WTC11 (cell line): Measurements from ENCODE around the gene UTP4. TPM values are rescaled to one million over a fixed set of nuclear protein-coding genes. Genes with fewer than 3 reads are reported as not detected.

ENCODE experiments used
- ATAC-seq: fragments of 200-7000 bp; cut with Tn5 transposase; 2 replicates; pipeline ENCODE4 v1.10.0; 2021; ENCODE audit warnings: mild to moderate bottlenecking, moderate library complexity
- CTCF ChIA-PET: fragments of 300-600 bp; sonication (Branson Sonifier 250); formaldehyde crosslinking; loops from one replicate; lab custom pipeline; 2021; ENCODE audit warnings: antibody characterized with exemption; lab: Charles Lee
- POLR2A ChIA-PET: fragments of 350-600 bp; sonication (Branson Sonifier 250); formaldehyde crosslinking; loops from one replicate; lab custom pipeline; 2021; ENCODE audit warnings: antibody characterized with exemption; lab: Charles Lee
- DNase-seq: peaks from one replicate; pipeline ENCODE4 v3.0.0; 2021; ENCODE audit warnings: low spot score
- H3K27ac Mint-ChIP-seq: 2 replicates; pipeline ENCODE4 v1.8.0; 2021; ENCODE audit warnings: mixed read lengths
- H3K27me3 Mint-ChIP-seq: 2 replicates; pipeline ENCODE4 v1.8.0; 2021; ENCODE audit warnings: low read depth, mild to moderate bottlenecking, moderate library complexity, mixed read lengths
- H3K36me3 Mint-ChIP-seq: 2 replicates; pipeline ENCODE4 v1.8.0; 2021; ENCODE audit warnings: mixed read lengths
- H3K4me1 Mint-ChIP-seq: 2 replicates; pipeline ENCODE4 v1.8.0; 2022; ENCODE audit warnings: mixed read lengths
- H3K4me3 Mint-ChIP-seq: 2 replicates; pipeline ENCODE4 v1.8.0; 2021; ENCODE audit warnings: mild to moderate bottlenecking, moderate library complexity, mixed read lengths
- H3K9me3 Mint-ChIP-seq: 2 replicates; pipeline ENCODE4 v1.8.0; 2021; ENCODE audit warnings: mixed read lengths
- E2F4 ChIP-seq: sonication (generic); formaldehyde crosslinking; IDR thresholded peaks from 2 replicates; pipeline ENCODE4 v1.8.1; 2022; ENCODE audit warnings: low read depth, mild to moderate bottlenecking, moderate library complexity, missing genetic modification reagents, borderline replicate concordance
- ETV6 ChIP-seq: sonication (generic); formaldehyde crosslinking; IDR thresholded peaks from 2 replicates; pipeline ENCODE4 v1.8.1; 2022; ENCODE audit warnings: mild to moderate bottlenecking, missing genetic modification reagents
- FOXJ3 ChIP-seq: sonication (generic); formaldehyde crosslinking; IDR thresholded peaks from 2 replicates; pipeline ENCODE4 v1.9.0; 2021; ENCODE audit warnings: missing genetic modification reagents, mild to moderate bottlenecking, borderline replicate concordance
- GABPB1 ChIP-seq: sonication (generic); formaldehyde crosslinking; IDR thresholded peaks from 2 replicates; pipeline ENCODE4 v1.8.1; 2023; ENCODE audit warnings: mild to moderate bottlenecking, missing genetic modification reagents
- HMGA2 ChIP-seq: fragments of 250-450 bp; sonication (Bioruptor Pico); IDR thresholded peaks from 2 replicates; pipeline ENCODE4 v1.4.0; 2021; ENCODE audit warnings: mild to moderate bottlenecking, moderate library complexity
- IRF1 ChIP-seq: sonication (generic); formaldehyde crosslinking; IDR thresholded peaks from 2 replicates; pipeline ENCODE4 v1.8.0; 2023; ENCODE audit warnings: missing genetic modification reagents
- JUN ChIP-seq: sonication (generic); formaldehyde crosslinking; IDR thresholded peaks from 2 replicates; pipeline ENCODE4 v1.8.0; 2023; ENCODE audit warnings: mild to moderate bottlenecking, missing genetic modification reagents
- MXD4 ChIP-seq: fragments of 250-450 bp; sonication (Bioruptor Pico); IDR thresholded peaks from 2 replicates; pipeline ENCODE4 v1.8.0; 2021; ENCODE audit warnings: mild to moderate bottlenecking, moderate library complexity, borderline replicate concordance
- NFATC4 ChIP-seq: fragments of 250-450 bp; sonication (Bioruptor Pico); IDR thresholded peaks from 2 replicates; pipeline ENCODE4 v1.9.0; 2021; ENCODE audit warnings: mild to moderate bottlenecking
- NFE2L1 ChIP-seq: sonication (generic); formaldehyde crosslinking; IDR thresholded peaks from 2 replicates; pipeline ENCODE4 v1.8.1; 2023; ENCODE audit warnings: missing genetic modification reagents
- NR2C2 ChIP-seq: sonication (generic); formaldehyde crosslinking; IDR thresholded peaks from 2 replicates; pipeline ENCODE4 v1.8.0; 2022; ENCODE audit warnings: mild to moderate bottlenecking, missing genetic modification reagents
- RORB ChIP-seq: fragments of 250-450 bp; sonication (Bioruptor Pico); IDR thresholded peaks from 2 replicates; pipeline ENCODE4 v1.9.0; 2021; ENCODE audit warnings: mild to moderate bottlenecking
- SP1 ChIP-seq: sonication (generic); formaldehyde crosslinking; conservative IDR thresholded peaks from 2 replicates; pipeline ENCODE4 v1.8.1; 2022; ENCODE audit warnings: missing genetic modification reagents
- TEAD1 ChIP-seq: sonication (generic); formaldehyde crosslinking; IDR thresholded peaks from 2 replicates; pipeline ENCODE4 v1.8.0; 2022; ENCODE audit warnings: mild to moderate bottlenecking, missing genetic modification reagents
- TEAD4 ChIP-seq: sonication (generic); formaldehyde crosslinking; IDR thresholded peaks from 2 replicates; pipeline ENCODE4 v1.8.0; 2022; ENCODE audit warnings: mild to moderate bottlenecking, missing genetic modification reagents
- TP53 ChIP-seq: sonication (generic); formaldehyde crosslinking; IDR thresholded peaks from 2 replicates; pipeline ENCODE4 v1.8.1; 2023; ENCODE audit warnings: mild to moderate bottlenecking, missing genetic modification reagents
- USF2 ChIP-seq: sonication (generic); formaldehyde crosslinking; IDR thresholded peaks from 2 replicates; pipeline ENCODE4 v1.8.1; 2023; ENCODE audit warnings: mild to moderate bottlenecking, missing genetic modification reagents, moderate library complexity
- ZBTB21 ChIP-seq: sonication (generic); formaldehyde crosslinking; IDR thresholded peaks from 2 replicates; pipeline ENCODE4 v1.8.1; 2023; ENCODE audit warnings: mild to moderate bottlenecking, missing genetic modification reagents, borderline replicate concordance
- ZMAT4 ChIP-seq: fragments of 250-450 bp; sonication (Bioruptor Pico); IDR thresholded peaks from 2 replicates; pipeline ENCODE4 v1.9.0; 2021; ENCODE audit warnings: mild to moderate bottlenecking
- ZNF121 ChIP-seq: sonication (generic); formaldehyde crosslinking; IDR thresholded peaks from 2 replicates; pipeline ENCODE4 v1.8.0; 2023; ENCODE audit warnings: missing genetic modification reagents
- ZNF219 ChIP-seq: sonication (generic); formaldehyde crosslinking; IDR thresholded peaks from 2 replicates; pipeline ENCODE4 v1.8.0; 2023; ENCODE audit warnings: missing genetic modification reagents, mild to moderate bottlenecking, borderline replicate concordance
- total RNA-seq: library from RNA; stranded (reverse); gene quantifications from 3 replicates; pipeline ENCODE4 v1.2.3, GENCODE V29; 2021
- TF ChIP-seq, protein P1 (sequence below): sonication (generic); formaldehyde crosslinking; IDR thresholded peaks from 2 replicates; pipeline ENCODE4 v1.8.1; 2022; ENCODE audit warnings: mild to moderate bottlenecking, missing genetic modification reagents, moderate library complexity, borderline replicate concordance
- TF ChIP-seq, protein P2 (sequence below): sonication (generic); formaldehyde crosslinking; IDR thresholded peaks from 2 replicates; pipeline ENCODE4 v1.8.0; 2022; ENCODE audit warnings: mild to moderate bottlenecking, missing genetic modification reagents
- TF ChIP-seq, protein P3 (sequence below): fragments of 250-450 bp; sonication (Bioruptor Pico); conservative IDR thresholded peaks from 2 replicates; pipeline ENCODE4 v1.9.0; 2021; ENCODE audit warnings: mild to moderate bottlenecking
- TF ChIP-seq, protein P4 (sequence below): sonication (generic); formaldehyde crosslinking; IDR thresholded peaks from 2 replicates; pipeline ENCODE4 v1.8.1; 2023; ENCODE audit warnings: mild to moderate bottlenecking, moderate library complexity, missing genetic modification reagents

Gene UTP4
- total RNA-seq, 1 experiment from 2014 or later: 85.7 TPM

DNA sequence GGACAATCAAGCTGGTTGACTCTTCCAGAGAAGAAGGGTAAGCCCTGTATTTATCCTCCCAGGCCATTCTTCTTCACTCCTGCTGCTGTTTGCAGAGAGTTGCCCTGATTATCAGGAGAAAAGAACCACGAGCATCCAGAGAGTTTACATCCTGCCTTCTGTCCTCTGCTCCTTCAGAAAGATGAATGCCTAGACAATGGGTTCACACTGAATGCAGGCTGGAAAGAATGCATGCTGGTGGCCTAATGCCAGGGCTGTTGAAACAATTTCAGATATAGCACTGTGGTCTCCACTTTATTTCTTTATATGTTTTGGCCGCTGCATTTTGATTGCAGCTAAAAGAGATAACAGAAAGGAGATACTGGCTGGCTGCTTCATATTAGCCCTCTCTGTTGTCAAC, 48.2 kb upstream of the UTP4 start:
- peak; percentile 41 for ATAC-seq
- H3K36me3 Mint-ChIP-seq: peaks cover 8% of the 10 kb centered on the region
- peaks cover 33% of the 10 kb centered on the region for H3K4me1 Mint-ChIP-seq
- TF ChIP-seq ZMAT4 (CRISPR knock-in tag) (no peak), ZNF219 (CRISPR knock-in tag) (no peak), TEAD4 (CRISPR knock-in tag) (no peak), MXD4 (no peak), FOXJ3 (no peak), HMGA2 (no peak), NR2C2 (CRISPR knock-in tag) (no peak), NFE2L1 (no peak), USF2 (CRISPR knock-in tag) (no peak)
- TF ChIP-seq, protein P1, sequence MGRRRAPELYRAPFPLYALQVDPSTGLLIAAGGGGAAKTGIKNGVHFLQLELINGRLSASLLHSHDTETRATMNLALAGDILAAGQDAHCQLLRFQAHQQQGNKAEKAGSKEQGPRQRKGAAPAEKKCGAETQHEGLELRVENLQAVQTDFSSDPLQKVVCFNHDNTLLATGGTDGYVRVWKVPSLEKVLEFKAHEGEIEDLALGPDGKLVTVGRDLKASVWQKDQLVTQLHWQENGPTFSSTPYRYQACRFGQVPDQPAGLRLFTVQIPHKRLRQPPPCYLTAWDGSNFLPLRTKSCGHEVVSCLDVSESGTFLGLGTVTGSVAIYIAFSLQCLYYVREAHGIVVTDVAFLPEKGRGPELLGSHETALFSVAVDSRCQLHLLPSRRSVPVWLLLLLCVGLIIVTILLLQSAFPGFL (CRISPR knock-in tag): no peak
- TF ChIP-seq, protein P2, sequence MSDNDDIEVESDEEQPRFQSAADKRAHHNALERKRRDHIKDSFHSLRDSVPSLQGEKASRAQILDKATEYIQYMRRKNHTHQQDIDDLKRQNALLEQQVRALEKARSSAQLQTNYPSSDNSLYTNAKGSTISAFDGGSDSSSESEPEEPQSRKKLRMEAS (CRISPR knock-in tag): no peak
- no peaks in the 10 kb centered on the region for H3K27me3 Mint-ChIP-seq
- ChIA-PET CTCF (interaction anchor here (0.6 to 2.3 kb wide), 7 partner anchors 10 to 396 kb away, joined by 3 to 8 read pairs (median 4); no protein-coding TSS in a partner anchor), POLR2A (no interaction called here)
- no peak overlapping the region for H3K4me3 Mint-ChIP-seq
- DNase-seq: no peak
- no peaks in the 10 kb centered on the region for H3K9me3 Mint-ChIP-seq
- H3K27ac Mint-ChIP-seq: no peak overlapping the region

GRCh38 chr16:69085032-69085695, 47.3 kb upstream of the UTP4 start:
- ChIA-PET POLR2A (no interaction called here), CTCF (interaction anchor here (0.6 to 2.3 kb wide), 7 partner anchors 9 to 395 kb away, joined by 3 to 8 read pairs (median 3); no protein-coding TSS in a partner anchor)
- no peak for ATAC-seq
- Mint-ChIP-seq H3K27me3 (no peaks in the 10 kb centered on the region), H3K4me1 (peaks cover 42% of the 10 kb centered on the region), H3K27ac (no peak overlapping the region), H3K36me3 (peaks cover 8% of the 10 kb centered on the region), H3K9me3 (no peaks in the 10 kb centered on the region), H3K4me3 (no peak overlapping the region)
- TF ChIP-seq ZBTB21 (no peak), SP1 (CRISPR knock-in tag) (no peak), ZNF121 (CRISPR knock-in tag) (peak; percentile 62; the same call in 1 of the 2 replicates), ETV6 (CRISPR knock-in tag) (no peak)
- DNase-seq: no peak

- Mint-ChIP-seq H3K9me3 (no peaks in the 10 kb centered on the region), H3K27ac (peak overlapping the region; percentile 79), H3K36me3 (peaks cover 8% of the 10 kb centered on the region), H3K27me3 (no peaks in the 10 kb centered on the region), H3K4me3 (no peak overlapping the region), H3K4me1 (peaks cover 50% of the 10 kb centered on the region)
- no peak for TF ChIP-seq NFATC4 (CRISPR knock-in tag)
- TF ChIP-seq, protein P3, sequence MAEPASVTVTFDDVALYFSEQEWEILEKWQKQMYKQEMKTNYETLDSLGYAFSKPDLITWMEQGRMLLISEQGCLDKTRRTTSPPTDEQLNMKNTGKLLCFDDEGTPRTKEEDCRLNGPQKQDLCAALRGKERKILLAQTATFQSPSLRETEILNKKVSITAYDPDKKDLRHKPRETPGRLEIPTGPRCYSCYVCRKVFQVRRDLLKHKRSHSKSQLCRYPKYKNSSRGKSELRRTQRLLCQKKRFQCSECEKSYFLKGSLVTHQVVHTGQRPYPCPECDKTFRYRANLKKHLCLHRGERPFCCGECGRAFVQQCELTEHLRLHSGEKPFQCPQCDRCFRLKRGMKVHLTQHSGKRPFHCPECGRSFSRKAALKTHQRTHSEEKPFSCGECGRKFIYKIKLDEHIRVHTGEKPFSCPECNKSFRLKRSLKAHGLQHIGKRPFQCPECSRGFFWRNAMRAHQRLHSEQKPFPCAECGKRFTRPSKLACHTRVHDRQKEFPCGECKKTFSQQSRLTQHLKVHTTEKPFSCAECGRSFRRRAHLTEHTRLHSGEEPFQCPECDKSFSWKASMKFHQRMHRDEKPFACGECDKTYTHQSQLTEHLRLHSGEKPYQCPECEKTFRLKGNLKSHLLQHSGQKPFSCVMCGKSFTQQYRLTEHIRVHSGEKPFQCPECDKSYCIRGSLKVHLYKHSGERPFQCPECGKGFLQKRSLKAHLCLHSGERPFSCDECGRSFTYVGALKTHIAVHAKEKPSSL (CRISPR knock-in tag): no peak
- TF ChIP-seq NR2C2 (CRISPR knock-in tag): no peak
- TF ChIP-seq RORB (CRISPR knock-in tag): no peak
- TF ChIP-seq GABPB1 (CRISPR knock-in tag): no peak
- no peak for TF ChIP-seq IRF1 (CRISPR knock-in tag)
- no peak for TF ChIP-seq TEAD1
- TF ChIP-seq NFE2L1: no peak
- TF ChIP-seq ZNF219 (CRISPR knock-in tag): no peak
- TF ChIP-seq E2F4 (CRISPR knock-in tag): no peak
- no peak for TF ChIP-seq TP53 (CRISPR knock-in tag)
- TF ChIP-seq TEAD4 (CRISPR knock-in tag): no peak
- TF ChIP-seq, protein P4, sequence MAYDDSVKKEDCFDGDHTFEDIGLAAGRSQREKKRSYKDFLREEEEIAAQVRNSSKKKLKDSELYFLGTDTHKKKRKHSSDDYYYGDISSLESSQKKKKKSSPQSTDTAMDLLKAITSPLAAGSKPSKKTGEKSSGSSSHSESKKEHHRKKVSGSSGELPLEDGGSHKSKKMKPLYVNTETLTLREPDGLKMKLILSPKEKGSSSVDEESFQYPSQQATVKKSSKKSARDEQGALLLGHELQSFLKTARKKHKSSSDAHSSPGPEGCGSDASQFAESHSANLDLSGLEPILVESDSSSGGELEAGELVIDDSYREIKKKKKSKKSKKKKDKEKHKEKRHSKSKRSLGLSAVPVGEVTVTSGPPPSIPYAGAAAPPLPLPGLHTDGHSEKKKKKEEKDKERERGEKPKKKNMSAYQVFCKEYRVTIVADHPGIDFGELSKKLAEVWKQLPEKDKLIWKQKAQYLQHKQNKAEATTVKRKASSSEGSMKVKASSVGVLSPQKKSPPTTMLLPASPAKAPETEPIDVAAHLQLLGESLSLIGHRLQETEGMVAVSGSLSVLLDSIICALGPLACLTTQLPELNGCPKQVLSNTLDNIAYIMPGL (CRISPR knock-in tag): no peak
- no peak for TF ChIP-seq MXD4
- no peak for TF ChIP-seq JUN
- no peak for ATAC-seq
- DNase-seq: no peak
- ChIA-PET POLR2A (no interaction called here), CTCF (no interaction called here)
These were observed 45.3 kb upstream of the UTP4 start for GRCh38 chr16:69087161-69087581.
